HepG2 (cell line): ENCODE data around the gene BCL2. TPM values are rescaled to one million over a fixed set of nuclear protein-coding genes. Genes with fewer than 3 reads are reported as not detected.

Experiments
- ATAC-seq: fragments of 200-7000 bp; cut with Tn5 transposase; 3 replicates; pipeline ENCODE4 v1.9.1; 2020; ENCODE audit warnings: mild to moderate bottlenecking, moderate library complexity
- BruUV-seq: library from RNA; stranded (reverse); fragments of 400-500 nt; replicated peaks from 2 replicates; lab custom pipeline; 2021; lab: Mats Ljungman, UMichigan
- CTCF ChIA-PET: fragments of 300-600 bp; formaldehyde crosslinking; extraction: SDS; loops from one replicate; lab custom pipeline; 2021; ENCODE audit warnings: low total read pairs, inconsistent platforms, low intra/inter-chr PET ratio; lab: Yijun Ruan, JAX
- POLR2A ChIA-PET: fragments of 350-600 bp; sonication (Branson Sonifier 250); formaldehyde crosslinking; loops from one replicate; lab custom pipeline; 2020; ENCODE audit warnings: antibody characterized with exemption, inconsistent platforms; lab: Yijun Ruan, JAX
- DNase-seq: peaks from one replicate; pipeline ENCODE4 v3.0.0-alpha.2; 2015; ENCODE audit warnings: low spot score
- FAIRE-seq: peaks from 3 replicates; lab custom pipeline; 2011; peaks lifted over from hg19 to GRCh38; lab: Jason Lieb, UNC
- H2AFZ ChIP-seq: one replicate; pipeline ENCODE4 v1.6.1; 2011; ENCODE audit warnings: low read length, inconsistent platforms
- H3K27ac ChIP-seq: fragments of 300-600 bp; 3 replicates; pipeline ENCODE4 v1.8.0; 2011; ENCODE audit warnings: mixed run types, mild to moderate bottlenecking, mixed read lengths, low read length, inconsistent platforms; ENCODE audit not compliant: insufficient read depth; ENCODE audit errors: extremely low read length
- H3K27me3 ChIP-seq, 2 experiments: fragments of 200-600 bp in 1 of 2; 2 replicates in 1 of 2; 3 replicates in 1 of 2; pipeline versions ENCODE4 v1.6.0 to v1.8.0; 2011; ENCODE audit warnings: low read length in 2 of 2, mild to moderate bottlenecking in 2 of 2, moderate library complexity in 2 of 2, inconsistent platforms in 1 of 2; ENCODE audit not compliant: insufficient read depth in 2 of 2, control insufficient read depth in 1 of 2
- H3K36me3 ChIP-seq, 2 experiments: fragments of 200-600 bp in 1 of 2; replicated peaks in 1 of 2; 2 replicates in 1 of 2; 3 replicates in 1 of 2; pipeline versions ENCODE4 v1.5.1 to v1.8.0; 2011; ENCODE audit warnings: low read length in 2 of 2, inconsistent platforms in 1 of 2; ENCODE audit not compliant: insufficient read depth in 2 of 2, control insufficient read depth in 1 of 2
- H3K4me1 ChIP-seq: 2 replicates; pipeline ENCODE4 v1.5.1; 2012; ENCODE audit warnings: low read length, inconsistent platforms; ENCODE audit not compliant: insufficient read depth
- H3K4me2 ChIP-seq: 2 replicates; pipeline ENCODE4 v1.6.0; 2011; ENCODE audit warnings: low read depth, low read length, inconsistent platforms
- H3K4me3 ChIP-seq, 3 experiments: fragments of 200-600 bp in 1 of 3; sonication (generic), shearing (Covaris generic) in 1 of 3; replicated peaks in 1 of 3; 2 replicates each; pipeline ENCODE4 v1.5.1; 2011 to 2016; ENCODE audit warnings: low read length in 3 of 3, inconsistent platforms in 2 of 3, low read depth in 2 of 3, mild to moderate bottlenecking in 2 of 3, control low read depth in 1 of 3, mixed read lengths in 1 of 3; ENCODE audit not compliant: insufficient read depth in 1 of 3
- H3K79me2 ChIP-seq: one replicate; pipeline ENCODE4 v1.6.1; 2011; ENCODE audit warnings: low read length, inconsistent platforms; ENCODE audit not compliant: insufficient read depth
- H3K9ac ChIP-seq: 2 replicates; pipeline ENCODE4 v1.6.0; 2011; ENCODE audit warnings: mild to moderate bottlenecking, low read depth, low read length, inconsistent platforms; ENCODE audit not compliant: insufficient read depth
- H3K9me3 ChIP-seq: 2 replicates; pipeline ENCODE4 v1.5.1; 2012; ENCODE audit warnings: mild to moderate bottlenecking, low read length
- H4K20me1 ChIP-seq: 2 replicates; pipeline ENCODE4 v1.6.0; 2011; ENCODE audit warnings: inconsistent platforms, mild to moderate bottlenecking, low read length, moderate library complexity; ENCODE audit not compliant: insufficient read depth
- GPBP1L1 ChIP-seq: sonication (generic); formaldehyde crosslinking; IDR thresholded peaks from 2 replicates; pipeline ENCODE4 v1.5.0; 2020; ENCODE audit warnings: mild to moderate bottlenecking, missing genetic modification reagents
- GPN1 ChIP-seq: sonication (generic); formaldehyde crosslinking; IDR thresholded peaks from 2 replicates; pipeline ENCODE4 v1.5.1; 2020; ENCODE audit warnings: missing genetic modification reagents, borderline replicate concordance
- KDM3A ChIP-seq: IDR thresholded peaks from 2 replicates; pipeline ENCODE4 v1.6.1; 2018; ENCODE audit warnings: low read depth, missing compliant biosample characterization
- MAFF ChIP-seq: IDR thresholded peaks from 2 replicates; pipeline ENCODE4 v1.6.1; 2011; ENCODE audit warnings: low read depth, low read length, improper control_type of control experiment
- MAFK ChIP-seq, 2 experiments: IDR thresholded peaks in 1 of 2; conservative IDR thresholded peaks in 1 of 2; 2 replicates each; pipeline ENCODE4 v1.6.1; 2011; ENCODE audit warnings: improper control_type of control experiment in 2 of 2, low read length in 2 of 2
- MXD1 ChIP-seq: sonication (generic); formaldehyde crosslinking; IDR thresholded peaks from 2 replicates; pipeline ENCODE4 v1.4.0; 2020; ENCODE audit warnings: mild to moderate bottlenecking, missing genetic modification reagents
- ZNF142 ChIP-seq: sonication (generic); formaldehyde crosslinking; IDR thresholded peaks from 2 replicates; pipeline ENCODE4 v1.4.0; 2020; ENCODE audit warnings: missing genetic modification reagents
- ZNF646 ChIP-seq: sonication (generic); formaldehyde crosslinking; IDR thresholded peaks from 2 replicates; pipeline ENCODE4 v1.9.0; 2021; ENCODE audit warnings: mild to moderate bottlenecking, missing genetic modification reagents
- ZNF7 ChIP-seq: IDR thresholded peaks from 2 replicates; pipeline ENCODE4 v1.6.1; 2016; ENCODE audit warnings: missing biosample characterization, missing genetic modification reagents
- ZNF713 ChIP-seq: sonication (generic); formaldehyde crosslinking; IDR thresholded peaks from 2 replicates; pipeline ENCODE4 v1.4.0; 2020; ENCODE audit warnings: mild to moderate bottlenecking, missing genetic modification reagents
- ZNF737 ChIP-seq: sonication (generic); formaldehyde crosslinking; IDR thresholded peaks from 2 replicates; pipeline ENCODE4 v1.5.0; 2020; ENCODE audit warnings: missing genetic modification reagents, mild to moderate bottlenecking, borderline replicate concordance
- WGBS: methylation state at CpG from one replicate; pipeline ENCODE4 v1.1.6; 2017; ENCODE audit warnings: low lambda C conversion rate; 5-methylcytosine and 5-hydroxymethylcytosine counted together
- in situ Hi-C: cut with HindIII; loops from 2 replicates; pipeline ENCODE4 v1.10.0; 2017; ENCODE audit warnings: low pct_unique_long_range_greater_than_20kb; ENCODE audit not compliant: extremely low pct_ligation_motif_present
- intact Hi-C: fragments of 100-400 bp; cut with micrococcal nuclease; formaldehyde crosslinking; loops from one replicate; pipeline ENCODE4 v1.10.0; 2022; ENCODE audit not compliant: unreplicated experiment
- polyA plus RNA-seq, 8 experiments: library from polyadenylated mRNA; depleted of rRNA in 3 of 8; stranded (reverse) in 7 of 8; unstranded in 1 of 8; fragments of >200 nt; fragmentation: Illumina TruSeq in 4 of 8; extraction: Trizol in 4 of 8; gene quantifications; 2 replicates each; pipeline versions ENCODE4 v1.2.1 to v1.2.3, GENCODE V29; 2011 to 2016; ENCODE audit warnings: low read depth in 4 of 8, missing spikeins in 1 of 8, mixed read lengths in 1 of 8; ENCODE audit not compliant: insufficient read depth in 1 of 8
- total RNA-seq, 5 experiments: library from RNA; depleted of rRNA; stranded (reverse); fragments of >200 nt; fragmentation: Illumina TruSeq; extraction: Trizol; gene quantifications; 2 replicates each; pipeline ENCODE4 v1.2.3, GENCODE V29; 2016; ENCODE audit warnings: low read depth in 1 of 5

BCL2 gene
- total and polyA plus RNA-seq, 2 of the 13 experiments (the other 11 are each of a cell fraction or from before 2014, with no cell fraction given) = 0.07 to 0.53 TPM

- no peaks in the 10 kb centered on the region for H3K36me3 ChIP-seq
- FAIRE-seq (no peak), ATAC-seq (no peak), DNase-seq (no peak)
- H3K9me3 ChIP-seq = no peaks in the 10 kb centered on the region
- no peak overlapping the region for H3K4me2 ChIP-seq
- H3K9ac ChIP-seq = no peak overlapping the region
- no peak overlapping the region for H2AFZ ChIP-seq
- no peaks in the 10 kb centered on the region for H3K79me2 ChIP-seq
- H4K20me1 ChIP-seq = no peaks in the 10 kb centered on the region
- ChIA-PET CTCF (no interaction called here), POLR2A (no interaction called here)
- intact Hi-C loops (no loop called here), in situ Hi-C loops (no loop called here)
- WGBS = 42% methylated on average over 3 of the region's 3 CpGs
- no peaks in the 10 kb centered on the region for H3K4me1 ChIP-seq
- no TSS peak for BruUV-seq
- H3K27me3 ChIP-seq = peaks cover 0 to 26% of the 10 kb centered on the region in 2 experiments
- H3K27ac ChIP-seq = no peak overlapping the region
- no peak overlapping the region for H3K4me3 ChIP-seq
- TF ChIP-seq ZNF713 = no peak
- TF ChIP-seq MXD1 (CRISPR knock-in tag) = no peak
- TF ChIP-seq MAFK (conservative IDR thresholded peaks at IDR 0.05 in 1 of 2, IDR thresholded peaks at IDR 0.05 in 1 of 2; ENCODE audit: low read length in 2 of 2) = peak; percentile 43 to 64; a peak in 2 of 4 replicates
- TF ChIP-seq ZNF7 (CRISPR knock-in tag) = peak; percentile 32; the same call in 1 of the 2 replicates
- TF ChIP-seq ZNF737 (CRISPR knock-in tag) = no peak
- peak; percentile 63 for TF ChIP-seq MAFF
- no peak for TF ChIP-seq KDM3A (CRISPR knock-in tag)
- no peak for TF ChIP-seq ZNF142
- no peak for TF ChIP-seq ZNF646 (CRISPR knock-in tag)
- TF ChIP-seq GPBP1L1 (CRISPR knock-in tag) = no peak
- no peak for TF ChIP-seq GPN1 (CRISPR knock-in tag)
These were observed 179.5 kb downstream of the BCL2 start for GRCh38 chr18:63140038-63140450.
